ENCODE data around the gene UBXN11.
"Not testable (repeated sequence)": the region's sequence is repeated elsewhere in the genome, so short reads cannot be mapped to it uniquely, and the experiment has no call there.

The UBXN11 gene

DNA sequence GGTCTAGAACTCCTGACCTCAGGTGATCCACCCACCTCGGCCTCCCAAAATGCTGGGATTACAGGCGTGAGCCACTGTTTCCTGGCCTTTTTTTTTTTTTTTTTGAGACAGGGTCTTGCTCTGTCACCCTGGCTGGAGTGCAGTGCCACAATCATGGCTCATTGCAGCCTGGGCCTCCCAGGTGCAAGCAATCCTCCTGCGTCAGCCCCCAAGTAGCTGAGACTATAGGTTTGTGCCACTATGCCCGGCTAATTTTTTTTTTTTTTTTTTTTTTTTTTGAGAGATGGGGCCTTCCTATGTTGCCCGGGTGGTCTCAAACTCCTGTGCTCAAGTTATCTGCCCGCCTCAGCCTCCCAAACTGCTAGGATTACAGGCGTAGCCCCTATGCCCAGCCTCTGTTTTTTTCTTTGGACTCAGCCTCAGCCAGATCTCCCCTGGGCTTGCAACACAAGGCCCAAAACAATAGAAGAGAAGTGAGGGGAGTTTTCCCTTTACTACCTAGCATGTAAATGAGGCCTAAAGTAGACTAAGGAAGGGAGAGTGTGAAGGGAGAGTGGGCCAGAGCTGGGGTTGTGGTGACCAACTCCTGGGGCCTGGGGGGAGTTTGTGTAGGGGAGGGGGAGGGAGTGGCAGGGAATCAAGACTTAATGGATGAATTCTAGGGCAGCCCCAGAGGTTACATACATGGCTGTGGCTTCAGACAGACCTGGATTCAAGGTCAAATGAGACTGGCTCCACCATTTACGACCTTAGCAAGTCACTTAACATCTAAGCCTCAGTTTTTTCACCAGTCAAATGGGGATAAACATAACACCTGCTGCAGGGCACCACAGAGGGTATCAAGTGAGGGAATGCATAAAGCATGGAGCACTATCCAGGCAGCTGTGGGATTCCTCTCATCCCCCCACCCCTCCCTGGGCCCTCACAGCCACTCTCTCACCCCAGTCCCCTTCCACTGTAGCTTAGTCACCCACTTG is 9.7 kb upstream of the UBXN11 start:
- H3K4me1 ChIP-seq (ENCODE audit: control insufficient read depth, insufficient read depth, low read length), result peaks cover 5% of the 10 kb centered on the region
- no peak overlapping the region for H3K9ac ChIP-seq (ENCODE audit: low read length)
- H3K27me3 ChIP-seq (ENCODE audit: control insufficient read depth, insufficient read depth, low read length), result no peaks in the 10 kb centered on the region
- no peaks in the 10 kb centered on the region for H3K36me3 ChIP-seq (ENCODE audit: control insufficient read depth, insufficient read depth, low read length)
- no peak overlapping the region for H3K4me3 ChIP-seq (ENCODE audit: low read length)
- no peaks in the 10 kb centered on the region for H3K9me3 ChIP-seq (ENCODE audit: control insufficient read depth, low read length)

- Histone ChIP-seq H3K27me3 (ENCODE audit: control insufficient read depth, insufficient read depth, low read length) (no peaks in the 10 kb centered on the region), H3K4me3 (ENCODE audit: low read length) (no peak overlapping the region), H3K4me1 (ENCODE audit: control insufficient read depth, insufficient read depth, low read length) (peaks cover 5% of the 10 kb centered on the region), H3K36me3 (ENCODE audit: control insufficient read depth, insufficient read depth, low read length) (no peaks in the 10 kb centered on the region), H3K9me3 (ENCODE audit: control insufficient read depth, low read length) (no peaks in the 10 kb centered on the region), H3K9ac (ENCODE audit: low read length) (no peak overlapping the region)
These were observed 8.1 kb upstream of the UBXN11 start for GRCh38 chr1:26314501-26314900.

DNA sequence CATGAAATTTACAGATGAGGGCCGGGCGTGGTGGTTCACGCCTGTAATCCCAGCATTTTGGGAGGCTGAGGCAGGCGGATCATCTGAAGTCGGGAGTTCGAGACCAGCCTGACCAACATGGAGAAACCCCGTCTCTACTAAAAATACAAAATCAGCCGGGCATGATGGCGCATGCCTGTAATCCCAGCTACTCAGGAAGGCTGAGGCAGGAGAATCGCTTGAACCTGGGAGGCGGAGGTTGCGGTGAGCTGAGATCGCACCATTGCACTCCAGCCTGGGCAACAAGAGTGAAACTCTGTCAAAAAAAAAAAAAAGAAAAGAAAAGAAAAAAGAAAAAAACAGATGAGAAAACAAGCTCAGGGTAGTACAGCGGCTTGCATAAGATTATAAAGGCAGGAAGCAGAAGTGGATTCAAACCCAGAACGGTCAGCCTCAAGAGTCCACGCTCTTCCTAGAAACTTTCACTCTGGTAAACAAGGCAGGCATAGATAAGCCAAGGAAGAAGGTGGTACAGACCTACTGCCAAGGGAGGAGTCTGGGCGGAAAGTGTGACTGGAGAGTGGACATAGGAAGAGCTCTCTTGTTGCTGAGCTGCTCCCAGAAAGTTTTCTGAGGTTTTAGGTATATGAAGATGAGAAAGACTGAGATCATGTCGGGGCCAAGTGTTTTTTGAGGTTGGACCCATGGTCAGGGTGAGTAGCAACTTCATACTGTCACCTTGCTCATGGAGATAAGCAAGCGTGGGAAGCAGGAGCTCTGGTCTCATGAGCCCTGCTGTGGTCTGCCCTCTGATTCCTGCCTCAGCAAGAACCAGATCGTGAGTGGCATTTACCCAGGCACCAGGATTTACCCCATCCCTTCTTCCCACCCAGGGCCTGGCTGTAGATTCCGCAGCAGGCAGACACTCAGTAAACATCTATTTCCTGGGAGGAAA is 1.8 kb upstream of the UBXN11 start:
- H3K36me3 ChIP-seq (ENCODE audit: control insufficient read depth, insufficient read depth, low read length); H3K27me3 ChIP-seq (ENCODE audit: control insufficient read depth, insufficient read depth, low read length); H3K9ac ChIP-seq (ENCODE audit: low read length); H3K9me3 ChIP-seq (ENCODE audit: control insufficient read depth, low read length); H3K4me3 ChIP-seq (ENCODE audit: low read length): not testable (repeated sequence)
- peaks cover 11% of the 10 kb centered on the region for H3K4me1 ChIP-seq (ENCODE audit: control insufficient read depth, insufficient read depth, low read length)

DNA sequence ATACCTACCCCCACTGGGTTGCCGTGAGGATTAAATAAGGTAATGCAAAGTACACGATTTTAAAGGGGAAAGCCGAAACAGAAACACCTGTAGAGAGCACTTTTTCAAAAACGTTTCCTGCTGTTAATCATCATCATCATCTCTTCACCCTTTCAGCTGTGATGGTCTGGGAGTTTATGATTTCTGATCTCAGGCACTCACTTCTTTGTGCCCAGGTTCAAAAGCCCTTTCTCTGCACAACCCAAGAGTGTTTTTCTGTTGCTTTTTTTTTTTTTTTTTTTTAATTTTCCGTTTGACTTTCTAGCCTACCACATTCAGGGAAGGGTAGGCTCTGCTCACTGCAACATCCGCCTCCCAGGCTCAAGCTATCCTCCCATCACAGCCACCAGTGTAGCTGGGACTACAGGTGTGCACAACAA is 936 bp upstream of the UBXN11 start:
- Histone ChIP-seq H3K27me3 (ENCODE audit: control insufficient read depth, insufficient read depth, low read length) (no peaks in the 10 kb centered on the region), H3K4me1 (ENCODE audit: control insufficient read depth, insufficient read depth, low read length) (peaks cover 11% of the 10 kb centered on the region), H3K9ac (ENCODE audit: low read length) (peak overlapping the region; percentile 51), H3K9me3 (ENCODE audit: control insufficient read depth, low read length) (no peaks in the 10 kb centered on the region), H3K4me3 (ENCODE audit: low read length) (no peak overlapping the region), H3K36me3 (ENCODE audit: control insufficient read depth, insufficient read depth, low read length) (no peaks in the 10 kb centered on the region)

DNA sequence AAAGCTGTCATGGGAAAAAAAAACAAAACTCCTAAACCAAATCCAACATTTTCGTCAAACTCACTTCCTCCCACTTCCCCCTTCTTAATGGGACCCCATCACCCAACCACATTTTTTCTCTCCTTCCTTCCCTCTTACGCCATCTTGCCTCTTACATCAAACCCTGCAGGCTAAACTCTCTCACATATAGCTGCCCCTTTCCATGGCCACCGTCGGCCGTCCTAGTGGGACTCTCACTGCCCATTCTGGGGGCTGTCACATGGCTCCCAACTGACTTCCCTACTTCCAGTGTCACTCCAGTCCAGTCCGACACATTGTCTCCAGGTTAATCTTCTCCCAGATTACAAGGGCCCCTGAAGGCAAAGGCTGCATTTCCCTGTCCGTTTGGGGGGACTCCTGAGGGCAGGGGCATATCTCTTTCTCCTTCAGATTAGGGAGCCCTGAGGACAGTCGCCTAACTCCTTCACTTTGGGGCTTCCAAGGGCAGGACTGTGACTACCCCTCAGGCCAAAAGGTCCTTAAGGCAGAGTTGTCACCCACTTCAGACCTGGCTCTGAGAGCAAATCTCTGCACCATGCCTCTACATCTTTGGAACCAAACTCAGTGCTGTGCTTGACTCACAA is 658 bp downstream of the UBXN11 start:
- Histone ChIP-seq H3K4me3 (ENCODE audit: low read length) (peak overlapping the region; percentile 77), H3K9me3 (ENCODE audit: control insufficient read depth, low read length) (no peaks in the 10 kb centered on the region), H3K9ac (ENCODE audit: low read length) (peak overlapping the region; percentile 73), H3K27me3 (ENCODE audit: control insufficient read depth, insufficient read depth, low read length) (no peaks in the 10 kb centered on the region), H3K4me1 (ENCODE audit: control insufficient read depth, insufficient read depth, low read length) (peaks cover 11% of the 10 kb centered on the region), H3K36me3 (ENCODE audit: control insufficient read depth, insufficient read depth, low read length) (no peaks in the 10 kb centered on the region)

GRCh38 chr1:26302733-26303405 is 3.6 kb downstream of the UBXN11 start:
- H3K4me3 ChIP-seq (ENCODE audit: low read length), result no peak overlapping the region
- no peaks in the 10 kb centered on the region for H3K27me3 ChIP-seq (ENCODE audit: control insufficient read depth, insufficient read depth, low read length)
- H3K9ac ChIP-seq (ENCODE audit: low read length), result no peak overlapping the region
- H3K36me3 ChIP-seq (ENCODE audit: control insufficient read depth, insufficient read depth, low read length), result no peaks in the 10 kb centered on the region
- H3K9me3 ChIP-seq (ENCODE audit: control insufficient read depth, low read length), result no peaks in the 10 kb centered on the region
- H3K4me1 ChIP-seq (ENCODE audit: control insufficient read depth, insufficient read depth, low read length), result peaks cover 11% of the 10 kb centered on the region

- Histone ChIP-seq H3K9ac (ENCODE audit: low read length) (no peak overlapping the region), H3K4me1 (ENCODE audit: control insufficient read depth, insufficient read depth, low read length) (peaks cover 2% of the 10 kb centered on the region), H3K36me3 (ENCODE audit: control insufficient read depth, insufficient read depth, low read length) (no peaks in the 10 kb centered on the region), H3K4me3 (ENCODE audit: low read length) (no peak overlapping the region), H3K27me3 (ENCODE audit: control insufficient read depth, insufficient read depth, low read length) (no peaks in the 10 kb centered on the region), H3K9me3 (ENCODE audit: control insufficient read depth, low read length) (no peaks in the 10 kb centered on the region)
These were observed 5.7 kb downstream of the UBXN11 start for GRCh38 chr1:26300578-26301275.

DNA sequence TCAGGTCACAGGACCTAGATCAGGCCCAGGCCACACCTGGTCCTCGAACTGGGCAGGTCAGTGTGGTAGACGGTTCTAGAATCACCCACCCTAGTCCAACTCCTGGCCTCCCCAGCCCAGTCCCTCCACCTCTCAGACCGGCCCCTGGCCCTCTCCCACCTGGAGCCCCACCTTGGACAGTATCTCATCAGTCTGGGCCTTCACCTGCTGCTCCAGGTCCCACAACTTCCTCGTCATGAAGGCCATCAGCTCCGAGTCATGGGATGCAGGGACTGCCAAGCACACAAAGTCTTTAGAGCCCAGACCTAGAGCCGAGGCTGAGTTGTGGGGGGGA is 8.7 kb downstream of the UBXN11 start:
- H3K27me3 ChIP-seq (ENCODE audit: control insufficient read depth, insufficient read depth, low read length), result no peaks in the 10 kb centered on the region
- H3K9me3 ChIP-seq (ENCODE audit: control insufficient read depth, low read length), result no peaks in the 10 kb centered on the region
- H3K4me1 ChIP-seq (ENCODE audit: control insufficient read depth, insufficient read depth, low read length), result no peaks in the 10 kb centered on the region
- H3K9ac ChIP-seq (ENCODE audit: low read length), result no peak overlapping the region
- H3K4me3 ChIP-seq (ENCODE audit: low read length), result no peak overlapping the region
- no peaks in the 10 kb centered on the region for H3K36me3 ChIP-seq (ENCODE audit: control insufficient read depth, insufficient read depth, low read length)

- Histone ChIP-seq H3K4me1 (ENCODE audit: control insufficient read depth, insufficient read depth, low read length) (no peaks in the 10 kb centered on the region), H3K4me3 (ENCODE audit: low read length) (no peak overlapping the region), H3K9ac (ENCODE audit: low read length) (no peak overlapping the region), H3K36me3 (ENCODE audit: control insufficient read depth, insufficient read depth, low read length) (no peaks in the 10 kb centered on the region), H3K27me3 (ENCODE audit: control insufficient read depth, insufficient read depth, low read length) (no peaks in the 10 kb centered on the region), H3K9me3 (ENCODE audit: control insufficient read depth, low read length) (no peaks in the 10 kb centered on the region)
These were observed 9.2 kb downstream of the UBXN11 start for GRCh38 chr1:26297057-26297790.

DNA sequence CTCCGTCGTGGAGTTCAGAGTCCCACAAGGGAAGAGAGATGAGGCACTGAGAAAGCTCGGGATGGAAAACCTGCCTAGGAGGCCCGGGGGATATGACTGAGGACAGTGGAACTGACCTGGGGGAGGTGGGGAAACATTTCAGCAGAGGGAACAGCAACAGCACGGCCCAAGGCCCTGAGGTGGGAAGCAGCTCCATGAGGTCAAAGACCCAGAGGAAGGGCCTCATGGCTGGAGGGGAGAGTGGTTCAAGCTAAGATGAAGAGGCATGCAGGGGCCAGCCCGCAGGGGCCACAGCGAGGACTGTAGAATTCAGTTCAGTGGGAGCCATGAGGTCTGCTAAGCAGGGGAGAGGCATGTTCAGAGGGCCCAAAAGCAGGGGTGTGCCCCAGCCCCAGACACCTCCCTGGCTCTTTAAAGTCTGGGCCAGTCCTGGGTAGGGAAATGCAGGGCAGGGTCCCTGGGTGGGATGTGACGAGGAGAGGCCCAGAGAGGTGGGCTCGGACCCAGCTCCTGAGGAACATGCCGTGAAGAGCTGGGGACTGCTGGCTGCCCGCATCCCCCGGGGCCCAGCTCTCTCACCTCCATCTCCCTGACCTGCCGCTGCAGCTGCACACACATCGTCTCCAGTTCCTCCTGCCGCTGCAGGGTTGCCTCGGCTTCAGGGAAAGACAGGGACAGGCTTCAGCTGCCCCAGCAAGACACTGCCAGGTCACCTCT is 9.9 kb downstream of the UBXN11 start:
- Histone ChIP-seq H3K36me3 (ENCODE audit: control insufficient read depth, insufficient read depth, low read length) (no peaks in the 10 kb centered on the region), H3K27me3 (ENCODE audit: control insufficient read depth, insufficient read depth, low read length) (no peaks in the 10 kb centered on the region), H3K4me3 (ENCODE audit: low read length) (no peak overlapping the region), H3K9ac (ENCODE audit: low read length) (no peak overlapping the region), H3K4me1 (ENCODE audit: control insufficient read depth, insufficient read depth, low read length) (no peaks in the 10 kb centered on the region), H3K9me3 (ENCODE audit: control insufficient read depth, low read length) (no peaks in the 10 kb centered on the region)

Measured in mucosa of stomach (tissue), 1 donor.